Liver (tissue), 9 donors: Measurements from ENCODE around the gene SEPHS2. TPM values are rescaled to one million over a fixed set of nuclear protein-coding genes. Genes with fewer than 3 reads are reported as not detected.

Experiments
- DNase-seq: peaks from one replicate; pipeline ENCODE4 v3.0.0-alpha.2; 2017; ENCODE audit warnings: low spot score
- H3K27ac ChIP-seq, 2 donors: one replicate each; pipeline ENCODE4 v1.7.0; 2013; ENCODE audit warnings: inconsistent platforms in 2 of 2, low read length in 2 of 2, control low read depth in 1 of 2, low read depth in 1 of 2, mild to moderate bottlenecking in 1 of 2
- H3K27me3 ChIP-seq, 4 donors: one replicate each; pipeline versions ENCODE4 v1.6.1 to v1.7.0; 2013; ENCODE audit warnings: low read length in 3 of 4, inconsistent platforms in 1 of 4, mild to moderate bottlenecking in 1 of 4, moderate library complexity in 1 of 4; ENCODE audit not compliant: control insufficient read depth in 4 of 4, insufficient read depth in 4 of 4
- H3K36me3 ChIP-seq, 4 donors: one replicate each; pipeline versions ENCODE4 v1.6.1 to v1.7.0; 2013; ENCODE audit warnings: low read length in 3 of 4, mild to moderate bottlenecking in 3 of 4, low read depth in 1 of 4, moderate library complexity in 1 of 4; ENCODE audit not compliant: control insufficient read depth in 4 of 4, insufficient read depth in 3 of 4
- H3K4me1 ChIP-seq, 4 donors: one replicate each; pipeline versions ENCODE4 v1.6.1 to v1.7.0; 2013; ENCODE audit warnings: low read length in 3 of 4, mild to moderate bottlenecking in 3 of 4, moderate library complexity in 1 of 4; ENCODE audit not compliant: control insufficient read depth in 4 of 4, insufficient read depth in 4 of 4
- H3K4me3 ChIP-seq, 3 donors: one replicate each; pipeline versions ENCODE4 v1.6.1 to v1.7.0; 2013; ENCODE audit warnings: low read length in 3 of 3, control low read depth in 1 of 3, low read depth in 1 of 3, mild to moderate bottlenecking in 1 of 3
- H3K9ac ChIP-seq, 2 donors: one replicate each; pipeline ENCODE4 v1.7.0; 2013; ENCODE audit warnings: low read length in 2 of 2, mild to moderate bottlenecking in 2 of 2, moderate library complexity in 2 of 2, control low read depth in 1 of 2, low read depth in 1 of 2
- H3K9me3 ChIP-seq, 4 donors: one replicate each; pipeline versions ENCODE4 v1.6.1 to v1.7.0; 2013; ENCODE audit warnings: low read length in 3 of 4; ENCODE audit not compliant: control insufficient read depth in 4 of 4
- CTCF ChIP-seq: fragments of 150-350 bp; IDR thresholded peaks from 2 replicates; pipeline ENCODE4 v1.5.1; 2017; ENCODE audit warnings: improper control_type of control experiment, low read depth, low read length; ENCODE audit not compliant: missing input control
- EGR1 ChIP-seq, 2 donors: IDR thresholded peaks; 2 replicates each; pipeline ENCODE4 v1.6.1; 2016 to 2018; ENCODE audit warnings: antibody characterized with exemption in 2 of 2, low read depth in 2 of 2
- FOXA1 ChIP-seq: IDR thresholded peaks from 2 replicates; pipeline ENCODE4 v1.6.1; 2016; ENCODE audit warnings: antibody characterized with exemption
- FOXA2 ChIP-seq: IDR thresholded peaks from 2 replicates; pipeline ENCODE4 v1.6.1; 2016; ENCODE audit warnings: antibody characterized with exemption
- GABPA ChIP-seq, 2 donors: IDR thresholded peaks in 1 of 2; conservative IDR thresholded peaks in 1 of 2; 2 replicates each; pipeline ENCODE4 v1.6.1; 2016; ENCODE audit warnings: antibody characterized with exemption in 2 of 2, mild to moderate bottlenecking in 1 of 2, moderate library complexity in 1 of 2
- HNF4A ChIP-seq, 2 donors: conservative IDR thresholded peaks; 2 replicates each; pipeline ENCODE4 v1.6.1; 2016; ENCODE audit warnings: antibody characterized with exemption in 2 of 2, mild to moderate bottlenecking in 2 of 2
- HNF4G ChIP-seq: IDR thresholded peaks from 2 replicates; pipeline ENCODE4 v1.6.1; 2016; ENCODE audit warnings: antibody characterized with exemption
- JUND ChIP-seq, 2 donors: IDR thresholded peaks; 2 replicates each; pipeline ENCODE4 v1.6.1; 2016; ENCODE audit warnings: antibody characterized with exemption in 2 of 2
- NR2F2 ChIP-seq: IDR thresholded peaks from 2 replicates; pipeline ENCODE4 v1.6.1; 2016; ENCODE audit warnings: antibody characterized with exemption
- RAD21 ChIP-seq, 2 donors: IDR thresholded peaks; 2 replicates each; pipeline ENCODE4 v1.6.1; 2016; ENCODE audit warnings: antibody characterized with exemption in 2 of 2, mild to moderate bottlenecking in 2 of 2
- RXRA ChIP-seq, 2 donors: IDR thresholded peaks; 2 replicates each; pipeline ENCODE4 v1.6.1; 2017 to 2018; ENCODE audit warnings: antibody characterized with exemption in 2 of 2, mild to moderate bottlenecking in 1 of 2
- SP1 ChIP-seq: IDR thresholded peaks from 2 replicates; pipeline ENCODE4 v1.6.1; 2018; ENCODE audit warnings: antibody characterized with exemption, mild to moderate bottlenecking
- TAF1 ChIP-seq: conservative IDR thresholded peaks from 2 replicates; pipeline ENCODE4 v1.6.1; 2016; ENCODE audit warnings: antibody characterized with exemption, mild to moderate bottlenecking
- YY1 ChIP-seq: IDR thresholded peaks from 2 replicates; pipeline ENCODE4 v1.6.1; 2016; ENCODE audit warnings: antibody characterized with exemption, mild to moderate bottlenecking
- ZBTB33 ChIP-seq: IDR thresholded peaks from 2 replicates; pipeline ENCODE4 v1.6.1; 2016; ENCODE audit warnings: antibody characterized with exemption
- WGBS: extraction: QIAGEN DNeasy Blood & Tissue Kit; methylation state at CpG from one replicate; pipeline ENCODE4 v1.1.7; 2013; 5-methylcytosine and 5-hydroxymethylcytosine counted together
- polyA plus RNA-seq, 2 donors: library from polyadenylated mRNA; stranded (reverse) in 1 of 2; unstranded in 1 of 2; fragments of 200-250 nt in 1 of 2; fragments of >200 nt in 1 of 2; fragmentation: Nextera tagmentation in 1 of 2; extraction: Ambion mirVana in 1 of 2; gene quantifications; one replicate each; pipeline versions ENCODE4 v1.2.1 to v1.2.3, GENCODE V29; 2013 to 2015
- total RNA-seq, 2 donors: library from RNA; depleted of rRNA; stranded (reverse); fragments of >200 nt; gene quantifications; one replicate each; pipeline ENCODE4 v1.2.3, GENCODE V29; 2014
- TF ChIP-seq, protein P1 (sequence below): IDR thresholded peaks from 2 replicates; pipeline ENCODE4 v1.6.1; 2016; ENCODE audit warnings: antibody characterized with exemption
- TF ChIP-seq, protein P2 (sequence below): IDR thresholded peaks from 2 replicates; pipeline ENCODE4 v1.6.1; 2016; ENCODE audit warnings: antibody characterized with exemption, mild to moderate bottlenecking
- TF ChIP-seq, protein P3 (sequence below): IDR thresholded peaks from 2 replicates; pipeline ENCODE4 v1.6.1; 2016; ENCODE audit warnings: antibody characterized with exemption
- donor health status: healthy.
- donor health status: healthy.
- donor health status: healthy.
- donor health status: healthy.
- donor health status: healthy.

SEPHS2 gene
- total and polyA plus RNA-seq, 4 donors, result 50.1 to 241 (median 132) TPM

- WGBS, result 61% methylated on average over 6 of the region's 6 CpGs
- Histone ChIP-seq H3K4me3 (no peak overlapping the region), H3K4me1 (peaks cover 0 to 16% (median 8%) of the 10 kb centered on the region in 4 donors), H3K9me3 (no peaks in the 10 kb centered on the region), H3K36me3 (peaks cover 0 to 9% (median 0%) of the 10 kb centered on the region in 4 donors), H3K9ac (no peak overlapping the region), H3K27ac (no peak overlapping the region), H3K27me3 (no peaks in the 10 kb centered on the region)
- DNase-seq, result no peak
- TF ChIP-seq EGR1 (IDR thresholded peaks at IDR 0.05; ENCODE audit: low read depth in 2 of 2), result no peak
- TF ChIP-seq, protein P1, sequence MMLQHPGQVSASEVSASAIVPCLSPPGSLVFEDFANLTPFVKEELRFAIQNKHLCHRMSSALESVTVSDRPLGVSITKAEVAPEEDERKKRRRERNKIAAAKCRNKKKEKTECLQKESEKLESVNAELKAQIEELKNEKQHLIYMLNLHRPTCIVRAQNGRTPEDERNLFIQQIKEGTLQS, result no peak
- TF ChIP-seq GABPA (IDR thresholded peaks at IDR 0.05 in 1 of 2, conservative IDR thresholded peaks at IDR 0.05 in 1 of 2), result no peak
- no peak for TF ChIP-seq HNF4A (conservative IDR thresholded peaks at IDR 0.05)
- TF ChIP-seq FOXA2, result no peak
- TF ChIP-seq, protein P2, sequence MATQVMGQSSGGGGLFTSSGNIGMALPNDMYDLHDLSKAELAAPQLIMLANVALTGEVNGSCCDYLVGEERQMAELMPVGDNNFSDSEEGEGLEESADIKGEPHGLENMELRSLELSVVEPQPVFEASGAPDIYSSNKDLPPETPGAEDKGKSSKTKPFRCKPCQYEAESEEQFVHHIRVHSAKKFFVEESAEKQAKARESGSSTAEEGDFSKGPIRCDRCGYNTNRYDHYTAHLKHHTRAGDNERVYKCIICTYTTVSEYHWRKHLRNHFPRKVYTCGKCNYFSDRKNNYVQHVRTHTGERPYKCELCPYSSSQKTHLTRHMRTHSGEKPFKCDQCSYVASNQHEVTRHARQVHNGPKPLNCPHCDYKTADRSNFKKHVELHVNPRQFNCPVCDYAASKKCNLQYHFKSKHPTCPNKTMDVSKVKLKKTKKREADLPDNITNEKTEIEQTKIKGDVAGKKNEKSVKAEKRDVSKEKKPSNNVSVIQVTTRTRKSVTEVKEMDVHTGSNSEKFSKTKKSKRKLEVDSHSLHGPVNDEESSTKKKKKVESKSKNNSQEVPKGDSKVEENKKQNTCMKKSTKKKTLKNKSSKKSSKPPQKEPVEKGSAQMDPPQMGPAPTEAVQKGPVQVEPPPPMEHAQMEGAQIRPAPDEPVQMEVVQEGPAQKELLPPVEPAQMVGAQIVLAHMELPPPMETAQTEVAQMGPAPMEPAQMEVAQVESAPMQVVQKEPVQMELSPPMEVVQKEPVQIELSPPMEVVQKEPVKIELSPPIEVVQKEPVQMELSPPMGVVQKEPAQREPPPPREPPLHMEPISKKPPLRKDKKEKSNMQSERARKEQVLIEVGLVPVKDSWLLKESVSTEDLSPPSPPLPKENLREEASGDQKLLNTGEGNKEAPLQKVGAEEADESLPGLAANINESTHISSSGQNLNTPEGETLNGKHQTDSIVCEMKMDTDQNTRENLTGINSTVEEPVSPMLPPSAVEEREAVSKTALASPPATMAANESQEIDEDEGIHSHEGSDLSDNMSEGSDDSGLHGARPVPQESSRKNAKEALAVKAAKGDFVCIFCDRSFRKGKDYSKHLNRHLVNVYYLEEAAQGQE, result peak; percentile 20
- TF ChIP-seq TAF1, result no peak
- peak; percentile 78 to 87 for TF ChIP-seq JUND (IDR thresholded peaks at IDR 0.05)
- peak; percentile 27 for TF ChIP-seq SP1
- TF ChIP-seq NR2F2, result peak; percentile 20
- no peak for TF ChIP-seq RXRA (IDR thresholded peaks at IDR 0.05)
- TF ChIP-seq, protein P3, sequence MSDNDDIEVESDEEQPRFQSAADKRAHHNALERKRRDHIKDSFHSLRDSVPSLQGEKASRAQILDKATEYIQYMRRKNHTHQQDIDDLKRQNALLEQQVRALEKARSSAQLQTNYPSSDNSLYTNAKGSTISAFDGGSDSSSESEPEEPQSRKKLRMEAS, result no peak
- no peak for TF ChIP-seq ZBTB33
- no peak for TF ChIP-seq CTCF
- no peak for TF ChIP-seq HNF4G
- no peak for TF ChIP-seq YY1
- TF ChIP-seq FOXA1, result no peak
- TF ChIP-seq RAD21 (IDR thresholded peaks at IDR 0.05), result peak; percentile 31 to 51
Measured at GRCh38 chr16:30491744-30492308, 46.2 kb upstream of the SEPHS2 start.
